Cerebellar nuclear complex (tissue), 1 donor: ENCODE measurements around the gene BCS1L.

ENCODE experiments used
- DNase-seq, 2 experiments: peaks; one replicate each; lab custom pipeline; 2025; lab: John Stamatoyannopoulos, UW

Gene BCS1L, protein sequence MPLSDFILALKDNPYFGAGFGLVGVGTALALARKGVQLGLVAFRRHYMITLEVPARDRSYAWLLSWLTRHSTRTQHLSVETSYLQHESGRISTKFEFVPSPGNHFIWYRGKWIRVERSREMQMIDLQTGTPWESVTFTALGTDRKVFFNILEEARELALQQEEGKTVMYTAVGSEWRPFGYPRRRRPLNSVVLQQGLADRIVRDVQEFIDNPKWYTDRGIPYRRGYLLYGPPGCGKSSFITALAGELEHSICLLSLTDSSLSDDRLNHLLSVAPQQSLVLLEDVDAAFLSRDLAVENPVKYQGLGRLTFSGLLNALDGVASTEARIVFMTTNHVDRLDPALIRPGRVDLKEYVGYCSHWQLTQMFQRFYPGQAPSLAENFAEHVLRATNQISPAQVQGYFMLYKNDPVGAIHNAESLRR

DNA sequence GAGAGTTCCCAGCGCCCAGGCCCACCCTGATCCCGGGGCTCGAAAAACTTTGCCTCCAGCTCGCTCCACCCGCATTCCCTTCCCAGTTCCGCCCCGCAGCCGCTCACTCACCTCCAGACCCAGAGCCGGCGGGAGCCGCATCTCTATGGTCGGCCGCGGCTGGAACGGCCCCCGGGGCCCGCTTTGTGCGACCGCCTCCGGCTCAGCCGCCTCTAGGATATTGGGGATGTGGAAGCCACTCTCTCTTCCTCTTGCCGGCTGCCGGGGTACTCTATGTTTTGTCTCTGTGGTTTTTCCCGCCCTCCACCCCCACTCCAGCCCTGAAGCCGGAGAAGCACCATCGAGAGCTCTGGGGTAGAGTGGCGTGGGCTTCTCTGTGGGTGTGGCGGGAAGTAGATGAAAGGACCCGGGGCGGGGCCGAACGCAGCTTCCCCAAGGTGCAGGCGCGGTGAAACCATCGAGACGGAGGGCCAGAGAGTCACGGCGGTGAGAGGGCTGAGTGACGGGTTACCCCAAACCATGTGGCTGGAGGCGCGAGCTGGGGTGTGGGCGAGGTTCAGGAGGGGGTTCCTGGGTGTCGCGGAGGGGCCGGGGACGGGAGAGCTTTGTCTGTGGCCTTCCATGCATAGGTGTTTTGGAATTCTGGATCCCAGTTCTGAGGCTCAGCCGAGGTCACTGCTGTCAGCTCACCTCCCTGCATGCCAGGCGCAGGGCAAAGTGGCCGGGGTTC lies at the start of gene BCS1L, which contains the start of gene ZNF142:
BCS1L (plus strand) TSS at position 426 of the 730 bp plus-strand sequence. CDS start 1,305 bp downstream, outside the sequence.
ZNF142 (minus strand) TSS at position 366 of the 730 bp plus-strand sequence. CDS start 3,194 bp downstream, outside the sequence.
- peak; percentile 70 to 90 for DNase-seq

DNA sequence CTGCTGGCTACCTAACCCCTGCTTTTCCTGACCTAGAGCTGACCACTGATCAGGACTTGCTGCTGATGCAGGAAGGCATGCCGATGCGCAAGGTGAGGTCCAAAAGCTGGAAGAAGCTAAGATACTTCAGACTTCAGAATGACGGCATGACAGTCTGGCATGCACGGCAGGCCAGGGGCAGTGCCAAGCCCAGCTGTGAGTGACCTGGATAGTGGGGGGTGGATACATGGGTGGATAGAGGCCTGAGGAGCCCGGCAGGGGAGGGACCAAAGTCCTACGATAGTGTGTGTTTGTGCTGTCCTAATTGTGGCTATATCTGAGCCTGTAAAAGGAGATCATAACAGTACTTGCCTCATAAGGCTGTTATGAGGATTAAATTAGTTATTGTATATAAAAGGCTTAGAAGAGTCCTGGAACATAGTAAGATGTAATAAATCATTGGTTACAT lies 43.6 kb upstream of the BCS1L start:
- no peak for DNase-seq

DNA sequence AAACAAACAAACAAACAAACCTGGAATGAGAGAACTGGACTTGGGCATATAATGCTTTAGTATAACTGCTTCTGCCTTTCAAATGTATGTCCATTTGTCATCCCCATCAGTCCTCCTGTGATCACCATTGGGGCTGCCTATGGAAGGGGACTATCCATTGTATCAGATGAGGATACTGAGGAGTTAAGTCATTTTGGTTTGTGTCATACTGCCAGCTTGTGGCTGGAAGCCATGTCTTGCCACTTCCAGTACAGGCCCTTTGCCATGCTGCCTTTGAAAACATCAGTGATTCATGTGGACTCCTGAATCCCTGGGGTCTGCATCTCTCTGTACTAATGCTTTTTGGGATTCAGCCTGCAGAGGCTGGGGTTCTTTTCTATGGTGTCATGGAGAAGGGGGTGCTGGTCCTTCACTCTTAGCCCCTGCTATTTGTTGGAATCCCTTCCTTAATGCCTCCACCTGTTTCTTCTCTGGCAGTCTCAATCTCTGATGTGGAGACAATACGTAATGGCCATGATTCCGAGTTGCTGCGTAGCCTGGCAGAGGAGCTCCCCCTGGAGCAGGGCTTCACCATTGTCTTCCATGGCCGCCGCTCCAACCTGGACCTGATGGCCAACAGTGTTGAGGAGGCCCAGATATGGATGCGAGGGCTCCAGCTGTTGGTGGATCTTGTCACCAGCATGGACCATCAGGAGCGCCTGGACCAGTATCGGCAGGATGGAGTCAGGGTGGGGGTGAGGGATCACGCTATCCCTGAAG lies 41.2 kb upstream of the BCS1L start:
- no peak for DNase-seq

DNA sequence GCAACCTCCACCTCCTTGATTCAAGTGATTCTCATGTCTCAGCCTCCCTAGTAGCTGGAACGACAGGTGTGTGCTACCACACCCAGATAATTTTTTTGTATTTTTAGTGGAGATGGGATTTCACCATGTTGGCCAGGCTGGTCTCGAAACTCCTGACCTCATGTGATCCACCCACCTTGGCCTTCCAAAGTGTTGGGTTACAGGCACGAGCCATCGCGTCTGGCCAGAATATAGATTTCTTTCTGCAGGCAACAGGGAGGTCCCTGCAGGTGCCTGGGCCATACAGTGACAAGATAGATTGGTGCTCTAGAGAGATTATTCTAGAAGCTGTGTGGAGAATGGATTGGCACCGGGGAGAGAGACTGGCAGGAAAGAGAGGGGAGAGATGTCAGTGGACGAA lies 38.5 kb upstream of the BCS1L start:
- no peak for DNase-seq

DNA sequence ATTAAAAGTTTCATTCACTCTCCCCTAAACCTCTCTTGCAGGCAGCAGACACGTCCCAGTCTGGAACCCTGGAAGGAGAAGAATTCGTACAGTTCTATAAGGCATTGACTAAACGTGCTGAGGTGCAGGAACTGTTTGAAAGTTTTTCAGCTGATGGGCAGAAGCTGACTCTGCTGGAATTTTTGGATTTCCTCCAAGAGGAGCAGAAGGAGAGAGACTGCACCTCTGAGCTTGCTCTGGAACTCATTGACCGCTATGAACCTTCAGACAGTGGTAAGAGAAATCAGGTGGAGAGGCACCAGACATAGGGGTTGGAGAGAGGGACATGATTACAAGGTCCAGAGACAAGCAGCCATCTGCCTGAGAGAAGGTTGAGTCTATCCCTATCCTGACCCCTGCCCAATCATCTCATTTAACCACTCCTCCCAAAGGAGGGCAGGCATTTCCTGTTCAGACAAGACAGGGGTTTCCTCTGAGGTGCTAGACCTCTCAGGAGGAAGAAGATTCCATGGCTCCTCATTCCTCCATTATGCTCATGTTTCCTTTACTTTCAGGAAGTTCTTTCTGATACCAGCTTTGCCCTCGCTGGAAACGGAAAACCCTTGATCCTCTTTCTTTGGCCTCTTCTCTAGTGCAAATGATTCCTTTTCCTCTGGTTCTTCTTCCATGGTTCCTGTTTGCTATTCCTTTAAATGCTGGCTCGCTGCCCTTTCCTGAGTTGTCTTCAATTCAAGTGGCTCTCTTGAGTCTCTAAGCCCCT lies 36.7 kb upstream of the BCS1L start:
- DNase-seq, result no peak

DNA sequence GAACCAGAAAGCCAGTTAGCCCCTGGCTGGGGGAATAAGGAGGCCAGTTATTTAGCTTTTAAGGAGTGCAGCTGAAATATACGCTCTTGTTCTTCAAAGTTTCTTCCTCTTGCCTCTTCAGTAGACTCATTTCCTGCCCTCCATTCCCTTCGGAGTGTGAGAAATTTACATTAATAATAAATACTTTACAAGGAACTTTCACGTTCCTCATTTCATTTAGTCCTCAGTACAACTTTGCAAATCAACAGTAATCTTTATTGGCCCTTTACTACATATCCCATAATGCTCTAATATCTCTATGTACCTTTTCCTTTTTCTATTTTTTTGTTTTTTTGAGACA lies 36.1 kb upstream of the BCS1L start:
- DNase-seq, result no peak

DNA sequence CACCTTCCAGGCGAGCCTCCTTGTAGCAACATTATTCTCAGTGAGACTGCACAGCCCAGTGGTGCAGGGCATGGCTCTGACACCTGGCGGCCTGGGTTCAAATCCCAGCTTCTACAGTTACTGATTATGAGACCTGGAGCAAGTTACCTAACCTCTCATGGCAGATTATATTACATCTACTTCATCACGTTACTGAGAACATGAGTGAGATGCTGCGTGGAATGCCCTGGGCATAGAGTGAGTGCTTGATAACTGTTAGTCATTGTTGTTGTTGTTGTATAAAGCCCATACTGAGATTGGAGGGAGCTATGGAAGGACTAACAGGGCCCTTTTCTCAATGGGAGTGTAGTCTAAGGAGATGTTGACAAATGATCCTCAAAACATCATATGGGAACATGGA lies 33.1 kb upstream of the BCS1L start:
- no peak for DNase-seq

DNA sequence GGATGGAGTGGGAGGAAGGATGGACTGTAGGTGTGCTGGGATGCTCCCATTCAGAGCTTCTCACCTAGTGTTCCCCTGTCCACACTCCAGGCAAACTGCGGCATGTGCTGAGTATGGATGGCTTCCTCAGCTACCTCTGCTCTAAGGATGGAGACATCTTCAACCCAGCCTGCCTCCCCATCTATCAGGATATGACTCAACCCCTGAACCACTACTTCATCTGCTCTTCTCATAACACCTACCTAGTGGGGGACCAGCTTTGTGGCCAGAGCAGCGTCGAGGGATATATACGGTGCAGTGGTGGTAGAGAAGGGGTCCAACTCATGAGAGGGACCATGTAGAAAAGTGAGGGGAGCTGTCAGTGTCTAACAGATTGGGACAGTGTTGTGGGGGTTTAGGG lies 31.5 kb upstream of the BCS1L start:
- no peak for DNase-seq

DNA sequence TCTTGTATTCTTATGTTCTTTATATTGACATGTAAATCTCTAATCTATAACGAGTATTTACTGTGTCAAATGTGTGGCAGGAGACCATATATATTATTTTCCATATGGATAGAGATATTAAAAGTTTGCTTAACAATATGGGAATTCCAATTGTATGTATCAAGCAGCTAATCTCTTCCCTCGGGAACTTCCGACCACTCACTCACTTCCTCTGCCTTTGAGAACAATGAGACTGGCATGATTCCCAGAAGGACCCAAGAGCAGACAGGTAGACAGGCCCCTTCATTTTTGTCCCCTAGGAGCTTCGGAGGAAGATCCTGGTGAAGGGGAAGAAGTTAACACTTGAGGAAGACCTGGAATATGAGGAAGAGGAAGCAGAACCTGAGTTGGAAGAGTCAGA lies 27.6 kb upstream of the BCS1L start:
- DNase-seq, result no peak

DNA sequence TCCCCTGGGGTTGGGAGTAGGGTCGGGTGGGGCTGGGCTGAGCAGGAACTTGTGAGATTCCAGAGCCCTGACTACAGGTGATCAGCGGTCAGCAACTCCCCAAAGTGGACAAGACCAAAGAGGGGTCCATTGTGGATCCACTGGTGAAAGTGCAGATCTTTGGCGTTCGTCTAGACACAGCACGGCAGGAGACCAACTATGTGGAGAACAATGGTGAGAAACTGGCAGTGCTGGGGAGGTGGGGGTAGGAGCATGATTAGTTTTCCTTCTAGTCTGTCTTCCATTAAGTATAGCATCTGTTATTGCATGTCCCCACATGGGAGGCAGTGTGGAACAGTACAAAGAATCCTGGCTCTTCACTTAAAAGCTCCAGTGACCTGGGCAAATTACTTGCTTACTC lies 23.8 kb upstream of the BCS1L start:
- DNase-seq, result no peak

DNA sequence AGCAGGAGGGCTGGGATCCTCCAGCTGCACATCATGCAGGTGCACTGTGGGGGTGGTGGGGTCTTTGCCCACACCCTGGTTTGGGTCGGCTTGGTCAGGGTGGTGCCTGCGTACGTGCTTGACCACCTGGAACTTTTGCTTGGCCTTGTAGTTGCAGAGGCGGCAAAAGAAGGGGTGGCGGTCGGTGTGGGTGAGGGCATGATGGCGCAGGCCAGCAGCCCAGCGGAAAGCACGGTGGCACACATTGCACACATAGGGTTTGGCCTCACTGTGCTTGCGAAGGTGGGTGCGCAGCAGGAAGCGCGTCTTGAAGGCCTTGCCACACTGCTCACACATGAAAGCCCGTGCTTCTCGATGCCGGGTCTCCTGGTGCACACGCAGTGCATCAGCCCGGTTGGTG lies 21.1 kb upstream of the BCS1L start:
- DNase-seq, result no peak

DNA sequence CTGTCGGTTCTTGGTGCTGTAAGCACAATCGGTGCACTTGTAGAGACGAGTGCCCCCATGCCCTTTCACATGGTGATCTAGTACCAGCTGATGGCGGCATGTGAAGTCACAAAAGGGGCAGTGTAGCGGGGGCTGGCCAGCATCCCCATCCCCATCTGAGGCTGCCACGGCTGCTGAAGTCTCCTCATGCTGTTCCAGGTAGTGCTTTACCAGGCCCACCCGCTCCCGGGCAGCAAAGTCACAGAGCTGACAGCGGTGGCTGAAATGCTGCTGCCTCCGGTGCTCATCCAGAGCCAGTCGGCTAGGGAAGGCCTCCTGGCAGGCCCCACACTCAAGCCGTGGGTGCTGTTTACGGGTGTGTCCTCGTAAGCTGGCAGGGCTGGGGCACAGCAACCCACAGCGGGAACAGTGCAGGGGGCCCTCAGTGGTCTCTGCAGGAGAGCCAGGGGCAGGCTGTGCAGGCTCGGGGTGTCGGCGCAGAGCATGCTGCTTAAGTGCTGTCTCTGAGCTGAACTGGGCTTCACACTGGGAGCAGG lies 17.3 kb upstream of the BCS1L start:
- DNase-seq, result no peak

DNA sequence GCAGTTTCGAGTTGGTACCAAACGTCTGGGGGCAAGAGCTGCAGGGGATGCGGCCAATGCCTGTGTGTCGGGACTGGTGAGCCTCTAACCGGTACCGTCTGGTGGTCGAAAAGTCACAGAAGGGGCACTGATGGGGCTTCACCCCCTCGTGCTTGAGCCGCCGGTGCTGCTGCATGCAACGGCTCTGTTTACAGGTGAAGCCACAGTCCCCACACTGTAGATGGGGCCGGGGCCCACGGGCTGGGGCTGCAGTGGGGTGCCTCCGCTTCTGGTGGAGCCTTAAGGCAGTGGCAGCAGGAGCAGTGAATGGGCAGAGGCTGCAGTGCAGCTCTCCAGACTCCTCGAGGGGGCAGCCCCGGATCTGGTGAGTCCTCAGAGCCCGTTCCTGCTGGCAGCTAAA lies 16.7 kb upstream of the BCS1L start:
- DNase-seq, result no peak

DNA sequence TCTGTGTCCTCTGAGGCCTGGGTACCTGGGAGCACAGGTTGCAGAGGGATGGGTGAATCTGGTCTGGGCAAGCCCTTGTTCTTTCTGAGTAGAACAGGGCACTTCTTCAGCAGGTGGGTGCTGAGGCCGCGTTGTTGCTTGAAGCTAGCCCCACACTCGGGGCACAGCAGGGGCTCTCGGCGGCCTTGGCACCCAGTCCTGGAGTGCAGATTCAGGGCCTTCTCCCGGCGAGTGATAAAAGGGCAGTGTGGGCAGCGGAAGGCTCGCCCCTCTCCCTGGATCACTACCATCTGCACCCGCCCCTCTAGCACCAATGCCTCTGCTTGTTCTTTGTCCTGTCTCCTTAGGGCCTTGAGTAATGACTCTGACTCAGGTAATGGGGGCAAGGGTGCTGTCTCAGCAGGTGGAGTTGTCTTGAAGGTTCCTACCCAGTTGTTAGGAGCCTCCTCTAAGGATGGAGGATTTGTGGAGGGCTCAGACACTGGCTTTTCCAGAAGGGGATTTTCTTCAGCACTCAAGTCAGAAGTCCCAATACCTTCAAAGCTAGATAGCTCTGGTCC lies 15.7 kb upstream of the BCS1L start:
- no peak for DNase-seq

DNA sequence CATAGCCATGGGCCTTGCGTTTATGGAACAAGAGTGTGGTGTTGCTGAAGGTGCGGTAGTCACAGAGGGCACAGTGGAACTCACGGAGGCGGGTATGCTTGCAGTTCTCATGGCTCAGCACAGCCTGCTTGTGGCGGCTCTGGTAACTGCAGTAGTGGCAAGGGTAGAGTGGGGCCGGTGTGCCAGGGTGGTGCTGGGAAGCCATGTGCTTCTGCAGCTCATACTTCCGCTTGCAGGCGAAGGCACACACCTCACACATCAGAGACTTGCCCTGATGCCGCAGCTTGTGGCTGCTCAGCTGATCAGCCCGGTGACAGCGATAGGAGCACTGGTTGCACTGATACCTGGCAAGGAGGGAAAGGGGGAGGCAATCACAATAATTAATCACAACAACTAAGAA lies 14.8 kb upstream of the BCS1L start:
- no peak for DNase-seq

DNA sequence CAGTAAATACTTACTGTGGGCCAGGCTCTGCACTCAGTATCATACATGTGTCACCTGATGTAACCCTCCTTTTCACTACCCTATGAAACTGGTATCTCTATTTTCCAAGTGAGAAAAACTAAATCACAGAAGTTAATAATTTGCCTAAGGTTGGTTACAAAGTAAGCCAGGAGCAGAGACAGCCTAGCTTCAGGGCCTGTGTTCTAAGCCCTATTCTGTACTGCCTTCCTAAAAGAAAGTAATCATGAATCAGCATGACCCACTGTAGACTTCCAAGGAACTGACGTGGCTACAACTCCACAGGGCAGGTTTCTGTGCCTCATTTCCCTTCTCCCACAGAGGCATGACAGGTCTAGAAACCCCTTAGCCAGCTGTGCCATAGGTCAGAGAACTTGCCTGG lies 14.4 kb upstream of the BCS1L start:
- no peak for DNase-seq

DNA sequence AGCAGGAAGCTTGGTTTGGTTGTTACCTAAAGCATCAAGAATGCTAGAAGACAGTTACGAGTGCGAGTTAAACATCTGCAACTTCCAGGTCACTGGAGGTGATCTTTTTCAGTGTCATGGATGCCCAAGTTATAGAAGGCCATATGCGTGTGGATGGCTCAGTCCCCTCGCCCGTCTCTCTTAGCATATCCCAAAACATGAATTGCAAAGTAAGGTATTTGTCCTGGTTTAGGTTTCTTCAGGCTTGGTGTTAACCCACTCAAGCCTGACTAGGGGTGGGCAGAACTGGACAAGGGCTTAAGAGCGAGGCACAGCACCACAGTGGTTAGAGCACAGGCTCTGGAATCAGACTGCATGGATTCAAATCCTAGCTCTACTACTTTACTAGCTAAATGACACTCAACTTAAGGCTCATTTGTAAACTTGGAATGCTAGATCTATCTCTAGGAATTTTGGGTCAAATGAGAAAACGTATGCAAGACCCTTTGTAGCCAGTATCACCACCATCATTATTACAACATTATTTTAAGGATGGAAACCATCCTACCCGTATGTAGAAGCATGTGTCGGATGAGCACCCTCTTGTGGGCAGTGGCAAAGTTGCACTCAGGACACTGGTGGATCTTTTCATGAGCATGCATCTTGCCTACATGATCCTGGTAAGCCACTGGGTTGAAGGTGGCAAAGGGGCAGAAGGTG lies 11.2 kb upstream of the BCS1L start:
- DNase-seq, result no peak

DNA sequence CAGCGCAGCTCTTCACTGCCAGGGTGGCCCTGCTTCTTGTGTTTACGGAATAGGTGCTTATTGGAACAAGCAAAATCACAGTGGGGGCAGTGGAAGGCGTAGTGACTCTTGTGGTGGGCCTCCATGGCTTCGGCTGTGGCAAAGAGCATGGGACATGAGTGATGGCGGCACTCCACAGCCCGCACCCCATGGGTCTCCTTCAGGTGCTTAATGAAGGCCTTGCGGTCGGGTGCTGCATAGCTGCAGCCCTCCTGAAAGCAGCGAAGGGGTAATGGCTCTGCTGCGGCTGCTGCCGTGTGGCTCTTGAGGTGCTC lies 10.7 kb upstream of the BCS1L start:
- DNase-seq, result no peak

DNA sequence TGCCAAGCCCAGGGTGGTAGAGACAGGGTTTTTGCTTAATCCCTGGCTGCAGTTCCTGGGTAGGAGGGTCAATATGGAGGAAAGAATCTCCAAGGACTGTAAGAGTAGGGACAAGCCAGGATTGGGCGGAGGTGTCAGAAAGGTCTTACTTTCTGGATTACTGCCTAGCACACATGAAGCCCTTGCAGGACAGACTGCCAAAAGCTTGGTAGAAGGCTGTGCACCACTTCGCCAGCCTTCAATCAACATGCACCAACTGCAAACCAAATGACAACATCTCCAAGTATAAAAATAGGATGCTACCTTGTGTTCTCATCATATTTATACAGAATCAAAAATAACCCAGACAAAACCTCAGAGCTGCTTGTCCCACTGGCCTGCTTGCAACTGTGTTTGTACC lies 3.7 kb upstream of the BCS1L start:
- DNase-seq, result no peak

DNA sequence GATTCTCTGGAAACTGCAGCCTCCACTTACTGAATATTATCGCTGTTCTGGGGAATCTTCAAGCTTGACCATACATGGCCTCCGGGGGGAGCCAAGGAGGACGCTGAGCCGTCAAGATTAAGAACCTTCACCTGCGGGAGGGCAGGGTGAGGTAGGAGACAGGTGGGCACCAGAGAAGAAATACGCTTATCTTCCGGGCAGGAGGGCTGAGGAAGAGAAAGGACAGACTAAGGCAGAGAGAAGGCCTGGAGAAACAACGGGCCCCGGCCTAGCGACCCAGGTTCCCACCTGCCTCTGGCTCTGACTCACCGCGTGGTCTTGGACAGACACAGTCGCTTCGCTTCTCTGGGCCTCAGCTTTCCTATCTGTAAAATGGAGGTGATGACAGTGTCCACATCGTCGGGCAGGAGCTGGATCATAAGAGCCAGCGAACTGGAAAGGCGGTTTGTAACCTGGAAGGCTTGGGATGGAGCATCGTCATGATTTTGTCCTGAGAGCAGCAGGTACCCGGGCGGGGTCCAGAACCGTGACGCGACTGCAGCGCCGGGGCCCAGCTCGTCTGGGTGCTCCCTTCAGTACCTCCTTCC lies 719 bp upstream of the BCS1L start:
- no peak for DNase-seq

DNA sequence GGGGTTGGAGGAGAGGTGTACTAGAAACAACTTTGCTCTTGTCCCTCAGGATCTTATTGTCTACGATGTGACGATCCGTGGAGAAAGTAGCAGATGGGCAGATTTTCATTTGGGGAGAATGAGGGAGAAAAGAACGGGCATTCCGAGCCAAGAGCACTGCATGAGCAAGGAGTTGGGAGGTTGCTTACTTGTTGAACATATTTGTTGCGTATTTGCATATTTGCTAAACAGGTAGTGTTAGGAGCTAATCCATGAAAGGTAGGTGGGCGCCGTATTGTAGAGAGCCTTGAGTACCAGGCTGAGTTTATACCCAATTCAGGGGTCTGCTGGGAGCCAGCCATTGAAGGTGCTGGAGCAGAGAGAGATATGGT lies 490 bp downstream of the BCS1L start:
- DNase-seq, result no peak
